GM21825 (cell line): ENCODE data around the gene HVCN1.
"Not testable (repeated sequence)": the region's sequence is repeated elsewhere in the genome, so short reads cannot be mapped to it uniquely, and the experiment has no call there.

Source experiments
- ATAC-seq: cut with Tn5 transposase; IDR thresholded peaks from one replicate; pipeline ENCODE4 v1.9.1; 2021; ENCODE audit warnings: mild to moderate bottlenecking, moderate library complexity; ENCODE audit not compliant: unreplicated experiment

HVCN1 gene

DNA sequence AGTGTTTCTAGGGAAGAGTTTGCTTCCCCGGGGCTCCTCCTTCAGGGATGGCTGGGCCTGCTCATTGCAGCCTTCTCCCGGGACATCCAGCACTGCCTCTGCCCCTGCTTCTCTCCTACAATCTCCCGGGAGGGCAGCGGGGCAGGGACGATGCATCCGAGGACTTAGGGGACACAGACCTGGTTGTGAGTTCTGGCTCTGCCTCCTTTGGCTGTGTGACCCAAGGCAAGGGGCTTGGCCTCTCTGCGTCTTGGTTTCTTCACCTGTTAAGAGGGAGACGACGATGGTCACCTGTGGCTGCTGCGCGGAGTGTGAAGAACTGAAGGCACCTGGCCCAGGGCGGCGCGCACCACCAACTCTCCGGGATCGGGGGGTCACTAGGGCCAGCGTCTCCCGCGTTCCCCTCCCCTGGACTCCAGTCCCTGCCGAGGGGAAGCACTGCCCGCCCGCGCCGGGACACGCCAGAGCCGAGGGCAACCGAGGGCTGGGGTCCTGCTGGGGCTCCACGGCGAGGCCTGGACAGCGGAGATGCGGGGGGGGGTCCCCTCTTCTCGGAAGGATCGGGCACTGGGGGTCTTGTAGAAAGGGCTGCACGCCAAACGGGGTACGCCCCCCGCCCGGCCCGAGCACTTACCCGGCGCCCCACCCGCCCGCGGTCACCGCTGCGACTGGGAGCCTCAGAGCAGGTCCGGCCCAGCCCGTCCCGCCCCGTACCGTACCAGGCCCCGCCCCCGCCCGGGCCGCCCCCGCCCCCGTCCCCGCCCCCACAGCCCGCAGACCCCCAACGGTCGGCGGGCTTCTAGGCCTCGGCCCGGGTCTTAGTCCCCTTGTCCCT is at the start of gene HVCN1:
Gene HVCN1, minus strand, starts transcription at position 670 of the 835 bp plus-strand sequence. CDS start 5,870 bp downstream, outside the sequence.
- peak; percentile 30 for ATAC-seq

GRCh38 chr12:110737532-110737931 is 48.6 kb upstream of the HVCN1 start:
- ATAC-seq: no peak

GRCh38 chr12:110737016-110737415 is 48.1 kb upstream of the HVCN1 start:
- not testable (repeated sequence) for ATAC-seq

DNA sequence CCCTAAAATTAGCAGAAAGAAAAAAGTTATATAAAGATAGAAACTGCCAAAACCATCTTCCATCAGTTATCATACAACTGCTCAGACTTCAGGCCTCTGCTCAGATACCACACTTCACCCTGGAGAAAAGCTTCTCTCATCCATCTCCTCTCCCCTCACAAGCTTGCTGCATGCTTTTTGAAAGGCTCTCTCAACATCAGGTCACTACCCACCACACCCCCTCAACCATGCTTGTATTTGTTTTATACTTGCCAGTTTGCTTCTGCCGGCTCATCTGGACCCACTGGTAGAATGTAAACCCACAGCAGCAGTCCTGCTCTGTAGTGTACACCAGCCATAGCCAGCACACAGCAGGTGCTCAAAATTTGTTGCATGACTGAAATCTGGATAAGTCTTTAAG is 45.0 kb upstream of the HVCN1 start:
- ATAC-seq: no peak

DNA sequence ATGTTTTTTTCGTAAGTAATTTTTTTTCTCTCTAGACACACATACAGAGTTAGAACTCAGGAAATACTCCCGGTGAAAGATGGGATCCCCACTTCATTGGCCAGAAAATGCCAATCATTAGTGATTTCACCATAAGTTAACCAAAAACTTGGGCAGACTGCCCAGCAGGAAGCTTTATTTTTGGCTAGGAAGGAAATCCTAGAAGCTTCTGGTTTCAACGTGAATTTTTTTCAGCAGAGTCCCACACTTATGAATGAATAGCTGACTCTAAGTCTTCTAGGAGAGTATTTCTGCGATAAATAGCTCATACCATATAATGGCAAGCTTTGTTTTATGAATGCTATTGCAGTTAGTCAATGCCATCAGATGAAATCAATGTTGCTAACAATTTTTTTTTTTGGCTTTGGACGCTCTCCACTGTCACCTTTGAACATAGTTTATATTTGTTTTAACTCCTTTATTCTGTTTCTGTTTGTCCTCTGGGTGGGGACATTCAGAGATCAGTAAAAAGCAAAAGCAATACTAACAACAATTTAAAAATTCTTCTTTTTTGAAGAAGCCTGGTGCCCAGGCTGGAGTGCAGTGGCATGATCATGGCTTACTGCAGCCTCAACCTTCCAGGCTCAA is 44.3 kb upstream of the HVCN1 start:
- ATAC-seq: no peak

GRCh38 chr12:110732572-110732971 is 43.7 kb upstream of the HVCN1 start:
- no peak for ATAC-seq

GRCh38 chr12:110731479-110731878 is 42.6 kb upstream of the HVCN1 start:
- no peak for ATAC-seq

- ATAC-seq: no peak
These were observed 39.7 kb upstream of the HVCN1 start for GRCh38 chr12:110728628-110729027.

DNA sequence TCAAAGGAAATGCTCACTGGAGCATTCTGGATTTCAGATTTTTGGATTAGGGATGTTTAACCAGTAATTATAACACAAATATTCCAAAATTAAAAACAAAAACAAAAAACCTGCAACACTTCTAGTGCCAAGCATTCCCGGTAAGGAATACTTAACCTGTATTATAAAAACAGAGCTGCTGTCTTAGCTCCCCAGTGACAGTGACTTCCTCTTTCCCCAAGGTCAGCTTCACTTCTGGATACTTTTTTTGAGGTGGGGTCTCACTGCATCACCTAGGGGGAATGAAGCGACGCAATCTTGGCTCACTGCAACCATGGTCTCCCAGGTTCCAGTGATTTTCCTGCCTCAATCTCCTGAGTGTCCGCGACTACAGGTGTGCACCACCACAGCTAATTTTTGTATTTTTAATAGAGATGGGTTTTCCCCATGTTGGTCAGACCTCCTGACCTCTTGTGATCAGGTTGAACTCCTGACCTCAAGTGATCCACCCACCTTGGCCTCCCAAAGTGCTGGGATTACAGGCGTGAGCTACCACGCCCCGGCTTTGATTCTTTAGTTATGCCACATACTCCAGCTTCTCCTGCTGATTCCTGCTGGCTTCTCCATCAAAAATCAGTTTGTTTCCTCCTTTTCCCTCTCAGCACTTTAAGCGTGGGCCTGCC is 37.9 kb upstream of the HVCN1 start:
- no peak for ATAC-seq

DNA sequence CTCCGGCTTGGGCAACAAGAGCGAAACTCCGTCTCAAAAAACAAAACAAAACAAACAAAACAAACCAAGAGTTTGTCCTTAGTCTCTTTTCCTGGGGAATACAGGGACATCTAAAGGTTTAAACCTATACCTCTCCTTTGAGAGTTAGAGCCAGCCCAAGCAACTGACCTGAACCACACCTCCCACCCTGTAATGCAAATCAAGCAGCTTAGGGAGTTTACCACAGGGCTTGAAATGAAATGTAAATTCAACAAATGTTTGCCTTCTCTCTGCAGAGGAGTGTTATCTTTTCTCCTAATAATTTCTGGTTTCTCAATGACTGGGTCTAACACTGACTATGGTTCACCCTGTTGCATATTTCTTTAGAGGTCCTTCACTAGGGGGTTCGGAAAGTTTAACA is 37.1 kb upstream of the HVCN1 start:
- no peak for ATAC-seq

GRCh38 chr12:110725267-110725666 is 36.4 kb upstream of the HVCN1 start:
- ATAC-seq: no peak

- ATAC-seq: not testable (repeated sequence)
These were observed 34.0 kb upstream of the HVCN1 start for GRCh38 chr12:110722892-110723291.

- ATAC-seq: no peak
These were observed 32.7 kb upstream of the HVCN1 start for GRCh38 chr12:110721570-110721969.

- no peak for ATAC-seq
These were observed 31.6 kb upstream of the HVCN1 start for GRCh38 chr12:110720516-110720915.

DNA sequence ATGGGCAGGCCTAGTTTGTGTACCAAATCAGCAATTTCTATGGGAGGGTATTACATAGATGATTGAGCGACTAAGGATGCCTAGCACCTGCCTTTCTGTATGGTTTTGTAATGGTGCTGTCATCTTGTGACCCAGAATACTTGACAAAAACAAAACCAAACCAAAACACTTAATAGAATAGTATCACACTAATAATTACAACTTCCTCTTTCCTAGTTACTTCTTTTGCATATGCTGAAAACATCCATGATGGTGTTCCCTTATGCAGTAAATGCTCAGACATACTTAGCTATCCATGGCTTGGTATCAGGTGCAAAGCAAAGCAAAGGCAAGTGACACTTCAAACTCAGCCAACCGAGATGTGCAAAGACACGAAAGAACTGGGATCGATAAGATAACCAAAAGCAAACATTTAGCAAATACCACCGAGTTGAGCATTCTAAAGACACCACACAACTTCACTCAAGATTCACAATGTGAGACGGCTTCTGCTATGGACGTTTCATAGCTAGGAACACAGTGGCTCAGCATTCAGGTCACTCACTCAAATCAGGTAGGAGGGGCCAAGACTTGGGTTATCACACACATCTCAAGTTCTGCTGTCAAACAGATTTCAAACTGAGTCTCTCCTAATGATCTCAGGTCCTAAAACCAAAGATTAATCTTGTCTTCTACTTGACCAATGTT is 29.4 kb upstream of the HVCN1 start:
- ATAC-seq: no peak

DNA sequence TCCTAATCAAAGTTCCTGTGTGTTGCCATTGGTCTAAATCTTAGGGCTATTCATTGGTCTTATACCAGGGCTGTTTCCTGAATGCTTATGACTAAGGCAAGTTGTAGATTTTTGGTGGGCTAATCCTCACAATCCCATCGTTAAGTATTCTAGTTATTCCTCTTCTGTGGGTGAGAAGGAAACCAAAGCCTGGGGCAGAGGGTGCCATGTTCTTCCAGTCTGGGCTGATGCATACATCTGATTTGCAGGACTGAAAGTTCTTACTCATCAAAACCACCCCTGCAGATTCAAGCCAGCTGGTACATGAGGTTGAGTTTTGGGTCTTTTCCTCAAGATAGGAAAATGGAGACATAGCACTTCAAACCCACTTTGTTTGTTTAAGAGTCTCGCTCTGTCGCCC is 28.1 kb upstream of the HVCN1 start:
- ATAC-seq: no peak

GRCh38 chr12:110708917-110709316 is 20.0 kb upstream of the HVCN1 start:
- no peak for ATAC-seq

GRCh38 chr12:110705309-110705708 is 16.4 kb upstream of the HVCN1 start:
- no peak for ATAC-seq

GRCh38 chr12:110704750-110705149 is 15.8 kb upstream of the HVCN1 start:
- no peak for ATAC-seq

DNA sequence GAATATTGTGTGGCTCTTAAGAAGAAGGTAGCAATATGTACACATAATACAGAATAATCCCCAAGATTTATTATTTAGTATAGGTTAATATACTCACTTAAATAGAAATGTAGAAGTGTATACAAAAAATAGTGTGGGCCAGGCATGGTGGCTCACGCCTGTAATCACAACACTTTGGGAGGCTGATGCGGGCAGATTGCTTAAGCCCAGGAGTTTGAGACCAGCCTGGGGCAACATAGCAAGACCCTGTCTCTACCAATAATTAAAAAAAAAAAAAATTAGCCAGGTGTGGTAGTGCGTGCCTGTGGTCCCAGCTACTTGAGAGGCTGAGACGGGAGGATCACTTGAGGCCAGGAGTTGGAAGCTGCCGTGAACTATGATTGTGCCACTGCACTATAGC is 15.3 kb upstream of the HVCN1 start:
- ATAC-seq: no peak

GRCh38 chr12:110702081-110702480 is 13.2 kb upstream of the HVCN1 start:
- no peak for ATAC-seq
